IPS DF 6.9 (cell line): Measurements from ENCODE around the gene GPRC5D.

ENCODE experiments used
- DNase-seq: peaks from one replicate; pipeline ENCODE4 v3.0.0-alpha.2; 2013; ENCODE audit warnings: low read depth, low spot score
- H3K27ac ChIP-seq: one replicate; pipeline ENCODE4 v1.5.1; 2013; ENCODE audit warnings: low read length, control low read depth
- H3K27me3 ChIP-seq: 2 replicates; pipeline ENCODE4 v1.6.1; 2013; ENCODE audit warnings: mild to moderate bottlenecking, low read length; ENCODE audit not compliant: control insufficient read depth, insufficient read depth
- H3K36me3 ChIP-seq: 2 replicates; pipeline ENCODE4 v1.6.1; 2013; ENCODE audit warnings: low read length; ENCODE audit not compliant: control insufficient read depth, insufficient read depth
- H3K4me1 ChIP-seq: 2 replicates; pipeline ENCODE4 v1.6.1; 2013; ENCODE audit warnings: low read length; ENCODE audit not compliant: control insufficient read depth, insufficient read depth
- H3K4me3 ChIP-seq: 2 replicates; pipeline ENCODE4 v1.5.1; 2013; ENCODE audit warnings: mild to moderate bottlenecking, low read length
- H3K9me3 ChIP-seq: 2 replicates; pipeline ENCODE4 v1.6.1; 2013; ENCODE audit warnings: low read length, inconsistent platforms; ENCODE audit not compliant: control insufficient read depth, insufficient read depth
- WGBS: extraction: QIAGEN DNeasy Blood & Tissue Kit; methylation state at CpG from one replicate; pipeline ENCODE4 v1.1.7; 2013; ENCODE audit warnings: mixed read lengths, missing lambda C conversion rate; ENCODE audit not compliant: insufficient read length, insufficient coverage; 5-methylcytosine and 5-hydroxymethylcytosine counted together

Gene GPRC5D

GRCh38 chr12:12898911-12899511 is 53.0 kb downstream of the GPRC5D start:
- Histone ChIP-seq H3K36me3 (no peaks in the 10 kb centered on the region), H3K9me3 (no peaks in the 10 kb centered on the region), H3K27ac (no peak overlapping the region), H3K27me3 (no peaks in the 10 kb centered on the region), H3K4me3 (no peak overlapping the region), H3K4me1 (no peaks in the 10 kb centered on the region)
- WGBS = no CpG with 5 or more reads among the region's 8 CpGs
- DNase-seq = no peak

GRCh38 chr12:12898136-12898717 is 53.7 kb downstream of the GPRC5D start:
- Histone ChIP-seq H3K4me3 (no peak overlapping the region), H3K4me1 (no peaks in the 10 kb centered on the region), H3K27ac (no peak overlapping the region), H3K27me3 (no peaks in the 10 kb centered on the region), H3K9me3 (no peaks in the 10 kb centered on the region), H3K36me3 (no peaks in the 10 kb centered on the region)
- DNase-seq = no peak
- WGBS = no CpG with 5 or more reads among the region's 9 CpGs

DNA sequence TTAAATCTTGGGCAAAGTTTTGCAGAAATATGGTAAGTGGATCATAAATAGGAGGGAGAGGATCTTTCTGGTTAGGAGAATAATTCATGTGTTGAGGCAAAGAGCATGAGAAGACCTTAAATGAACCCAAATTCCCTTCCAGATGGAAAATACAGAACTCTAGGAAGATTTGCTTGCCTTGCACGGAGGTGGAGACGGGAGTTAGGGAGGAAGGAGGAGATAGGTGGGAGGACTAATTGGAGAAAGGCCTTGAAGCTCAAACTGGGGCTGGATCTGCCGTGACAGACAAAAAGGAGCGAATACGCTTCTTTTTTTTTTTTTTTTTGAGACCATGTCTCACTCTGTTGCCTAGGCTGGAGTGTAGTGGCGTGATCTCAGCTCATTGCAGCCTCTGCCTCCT is 54.7 kb downstream of the GPRC5D start:
- DNase-seq = no peak
- no peaks in the 10 kb centered on the region for H3K9me3 ChIP-seq
- H3K4me3 ChIP-seq = no peak overlapping the region
- no CpG with 5 or more reads among the region's 6 CpGs for WGBS
- H3K36me3 ChIP-seq = no peaks in the 10 kb centered on the region
- no peaks in the 10 kb centered on the region for H3K4me1 ChIP-seq
- no peak overlapping the region for H3K27ac ChIP-seq
- H3K27me3 ChIP-seq = no peaks in the 10 kb centered on the region

DNA sequence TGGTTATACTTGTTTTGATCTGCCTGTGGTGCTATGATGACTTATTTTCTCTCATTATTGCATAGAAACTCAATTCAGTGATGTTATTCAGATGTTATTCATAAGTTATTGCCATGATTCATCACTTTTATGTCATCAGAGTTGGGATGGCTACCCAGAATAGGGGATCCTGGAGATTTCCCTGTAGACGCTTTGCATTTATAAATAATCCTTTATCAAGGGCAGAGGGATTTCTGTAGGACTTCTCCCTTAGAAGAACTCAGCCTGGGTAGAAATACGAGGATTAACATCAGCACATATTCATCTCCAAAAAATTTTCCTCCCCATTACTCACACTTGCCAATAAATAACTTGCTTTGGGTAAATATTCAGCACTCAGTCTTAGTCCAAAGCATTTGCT is 55.7 kb downstream of the GPRC5D start:
- Histone ChIP-seq H3K4me3 (no peak overlapping the region), H3K36me3 (no peaks in the 10 kb centered on the region), H3K27me3 (no peaks in the 10 kb centered on the region), H3K4me1 (no peaks in the 10 kb centered on the region), H3K9me3 (no peaks in the 10 kb centered on the region), H3K27ac (no peak overlapping the region)
- no CpG with 5 or more reads among the region's 2 CpGs for WGBS
- no peak for DNase-seq

DNA sequence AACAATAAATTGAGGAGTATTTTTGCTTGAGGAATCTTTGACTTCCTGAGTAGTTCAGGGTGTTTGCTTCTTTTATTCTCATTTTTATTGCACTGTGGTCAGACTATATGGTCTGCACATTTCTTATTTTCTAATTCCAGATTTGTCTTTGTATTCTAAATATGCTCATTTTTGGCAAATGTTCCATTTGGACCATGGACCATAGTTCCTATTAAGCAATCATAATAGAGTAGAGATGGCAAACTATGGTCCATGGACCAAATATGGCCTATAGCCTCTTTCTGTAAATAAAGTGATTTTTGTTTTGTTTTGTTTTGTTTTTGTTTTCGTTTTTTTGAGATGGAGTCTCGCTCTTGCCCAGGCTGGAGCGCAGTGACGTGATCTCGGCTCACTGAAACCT is 58.5 kb downstream of the GPRC5D start:
- H3K9me3 ChIP-seq = no peaks in the 10 kb centered on the region
- H3K4me3 ChIP-seq = no peak overlapping the region
- no CpG with 5 or more reads among the region's 5 CpGs for WGBS
- no peaks in the 10 kb centered on the region for H3K4me1 ChIP-seq
- no peak overlapping the region for H3K27ac ChIP-seq
- no peaks in the 10 kb centered on the region for H3K27me3 ChIP-seq
- no peak for DNase-seq
- no peaks in the 10 kb centered on the region for H3K36me3 ChIP-seq

GRCh38 chr12:12892681-12893141 is 59.3 kb downstream of the GPRC5D start:
- no peak for DNase-seq
- H3K27me3 ChIP-seq = no peaks in the 10 kb centered on the region
- WGBS = no CpG with 5 or more reads among the region's 10 CpGs
- no peak overlapping the region for H3K27ac ChIP-seq
- H3K4me3 ChIP-seq = no peak overlapping the region
- H3K9me3 ChIP-seq = no peaks in the 10 kb centered on the region
- H3K36me3 ChIP-seq = no peaks in the 10 kb centered on the region
- no peaks in the 10 kb centered on the region for H3K4me1 ChIP-seq

DNA sequence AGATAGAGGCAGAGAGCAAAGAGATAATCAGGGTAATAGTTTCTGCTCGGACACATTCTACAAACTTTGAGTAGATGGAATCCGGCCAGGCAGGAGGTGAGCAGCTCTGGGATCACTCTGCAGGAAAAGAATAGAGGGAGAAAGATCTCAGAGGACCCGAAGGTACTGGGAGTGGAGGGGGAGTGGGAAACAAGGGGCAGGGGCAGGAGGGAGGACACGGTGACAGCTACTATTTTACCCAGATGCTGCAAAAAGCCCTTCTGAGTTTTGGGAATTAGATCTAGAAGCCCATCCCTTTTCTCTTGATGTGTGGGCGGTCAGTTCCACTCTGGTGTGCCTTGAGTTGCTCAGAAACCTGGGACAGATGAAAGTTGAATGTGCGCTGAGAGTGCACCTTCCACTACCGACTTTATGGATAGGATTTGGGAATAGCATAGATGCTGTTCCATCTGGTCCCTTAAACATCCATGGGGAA is 60.1 kb downstream of the GPRC5D start:
- no CpG with 5 or more reads among the region's 7 CpGs for WGBS
- Histone ChIP-seq H3K4me3 (no peak overlapping the region), H3K27ac (no peak overlapping the region), H3K4me1 (no peaks in the 10 kb centered on the region), H3K27me3 (no peaks in the 10 kb centered on the region), H3K9me3 (no peaks in the 10 kb centered on the region), H3K36me3 (no peaks in the 10 kb centered on the region)
- DNase-seq = no peak

- no CpG with 5 or more reads among the region's 50 CpGs for WGBS
- Histone ChIP-seq H3K9me3 (no peaks in the 10 kb centered on the region), H3K4me1 (no peaks in the 10 kb centered on the region), H3K36me3 (no peaks in the 10 kb centered on the region), H3K4me3 (peak within 1 kb of the TSS; percentile 52; the same call in 1 of the 2 replicates), H3K27me3 (no peaks in the 10 kb centered on the region), H3K27ac (no peak within 1 kb of the TSS)
- DNase-seq = no peak
Measured at GRCh38 chr12:12891080-12891880, 60.7 kb downstream of the GPRC5D start, which contains the start of gene GPRC5A. TSS of gene GPRC5A (plus strand) at chr12:12891562. CDS start at chr12:12908250, 16,688 bp downstream.
